ENCODE data around the gene CALHM6. TPM values are rescaled to one million over a fixed set of nuclear protein-coding genes. Genes with fewer than 3 reads are reported as not detected.

CALHM6 gene
- polyA plus RNA-seq, 1 of the 3 experiments (the other 2 are of a cell fraction), result 0.51 TPM

DNA sequence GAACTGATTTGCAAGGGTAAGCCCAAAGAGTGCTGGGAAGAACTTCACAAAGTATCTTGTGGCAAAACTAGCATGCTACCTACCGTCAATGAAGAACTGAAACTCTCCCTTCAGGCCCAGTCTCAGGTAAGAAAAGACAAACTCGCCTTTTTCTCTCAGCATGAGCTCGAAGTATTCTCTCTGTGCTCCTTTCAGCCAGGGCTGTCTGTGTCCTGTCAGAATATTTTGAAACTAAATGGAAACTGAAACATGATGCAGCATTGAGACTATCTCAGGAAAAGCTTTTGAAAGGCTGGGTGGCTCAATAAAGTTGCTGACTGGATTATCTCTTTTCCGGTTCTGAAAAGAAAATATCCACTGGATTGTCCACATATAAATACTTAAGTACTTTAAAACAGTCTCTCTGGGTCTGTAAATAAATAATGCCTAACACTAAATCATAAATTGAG lies 51.0 kb downstream of the CALHM6 start (continued):
- TF ChIP-seq, protein P1, sequence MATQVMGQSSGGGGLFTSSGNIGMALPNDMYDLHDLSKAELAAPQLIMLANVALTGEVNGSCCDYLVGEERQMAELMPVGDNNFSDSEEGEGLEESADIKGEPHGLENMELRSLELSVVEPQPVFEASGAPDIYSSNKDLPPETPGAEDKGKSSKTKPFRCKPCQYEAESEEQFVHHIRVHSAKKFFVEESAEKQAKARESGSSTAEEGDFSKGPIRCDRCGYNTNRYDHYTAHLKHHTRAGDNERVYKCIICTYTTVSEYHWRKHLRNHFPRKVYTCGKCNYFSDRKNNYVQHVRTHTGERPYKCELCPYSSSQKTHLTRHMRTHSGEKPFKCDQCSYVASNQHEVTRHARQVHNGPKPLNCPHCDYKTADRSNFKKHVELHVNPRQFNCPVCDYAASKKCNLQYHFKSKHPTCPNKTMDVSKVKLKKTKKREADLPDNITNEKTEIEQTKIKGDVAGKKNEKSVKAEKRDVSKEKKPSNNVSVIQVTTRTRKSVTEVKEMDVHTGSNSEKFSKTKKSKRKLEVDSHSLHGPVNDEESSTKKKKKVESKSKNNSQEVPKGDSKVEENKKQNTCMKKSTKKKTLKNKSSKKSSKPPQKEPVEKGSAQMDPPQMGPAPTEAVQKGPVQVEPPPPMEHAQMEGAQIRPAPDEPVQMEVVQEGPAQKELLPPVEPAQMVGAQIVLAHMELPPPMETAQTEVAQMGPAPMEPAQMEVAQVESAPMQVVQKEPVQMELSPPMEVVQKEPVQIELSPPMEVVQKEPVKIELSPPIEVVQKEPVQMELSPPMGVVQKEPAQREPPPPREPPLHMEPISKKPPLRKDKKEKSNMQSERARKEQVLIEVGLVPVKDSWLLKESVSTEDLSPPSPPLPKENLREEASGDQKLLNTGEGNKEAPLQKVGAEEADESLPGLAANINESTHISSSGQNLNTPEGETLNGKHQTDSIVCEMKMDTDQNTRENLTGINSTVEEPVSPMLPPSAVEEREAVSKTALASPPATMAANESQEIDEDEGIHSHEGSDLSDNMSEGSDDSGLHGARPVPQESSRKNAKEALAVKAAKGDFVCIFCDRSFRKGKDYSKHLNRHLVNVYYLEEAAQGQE (IDR thresholded peaks at IDR 0.05; ENCODE audit: low read depth, low read length), result no peak
- TF ChIP-seq NRF1 (IDR thresholded peaks at IDR 0.05; ENCODE audit: low read depth, low read length) (no peak), JUND (IDR thresholded peaks at IDR 0.05) (no peak), TAF1 (IDR thresholded peaks at IDR 0.05; ENCODE audit: borderline replicate concordance, low read depth, low read length) (no peak), ELF1 (IDR thresholded peaks at IDR 0.05) (no peak), FOXM1 (IDR thresholded peaks at IDR 0.05; ENCODE audit: low read depth) (no peak), RCOR1 (IDR thresholded peaks at IDR 0.05; ENCODE audit: low read length) (no peak), TEAD4 (IDR thresholded peaks at IDR 0.05; ENCODE audit: borderline replicate concordance, insufficient read depth) (no peak)
- TF ChIP-seq, protein P2, sequence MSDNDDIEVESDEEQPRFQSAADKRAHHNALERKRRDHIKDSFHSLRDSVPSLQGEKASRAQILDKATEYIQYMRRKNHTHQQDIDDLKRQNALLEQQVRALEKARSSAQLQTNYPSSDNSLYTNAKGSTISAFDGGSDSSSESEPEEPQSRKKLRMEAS (IDR thresholded peaks at IDR 0.05; ENCODE audit: low read depth), result no peak

DNA sequence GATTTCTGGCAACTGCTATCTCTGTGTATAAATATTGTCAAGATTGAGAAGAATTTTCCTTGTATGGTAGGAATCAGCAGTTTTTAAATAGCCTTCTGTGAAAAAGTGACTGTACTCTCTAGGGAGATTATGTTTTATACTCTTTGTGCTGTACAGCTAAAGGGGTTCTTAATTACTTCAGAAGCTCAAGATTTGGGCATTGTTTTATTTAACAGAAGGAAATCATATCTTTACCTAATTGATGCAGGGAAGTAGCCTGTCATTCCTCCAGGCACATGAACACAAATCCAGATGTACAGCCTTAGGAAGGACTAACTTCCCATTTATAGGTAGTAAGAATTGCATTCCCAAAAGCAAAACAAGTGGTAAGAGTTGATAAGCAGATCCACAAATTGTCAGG lies 51.6 kb downstream of the CALHM6 start:
- no peaks in the 10 kb centered on the region for H3K9me2 ChIP-seq
- DNase-seq, result no peak
- POLR2A ChIA-PET, result no interaction called here
- H4K20me1 ChIP-seq (ENCODE audit: insufficient read depth), result no peaks in the 10 kb centered on the region
- H3K4me1 ChIP-seq (ENCODE audit: control insufficient read depth in 1 of 2, insufficient read depth in 2 of 2, low read depth in 1 of 2, low read length in 1 of 2), result peaks cover 0 to 16% of the 10 kb centered on the region in 2 experiments; a peak in 3 of 4 replicates
- peak overlapping the region; percentile 9 to 53; a peak in 2 of 4 replicates for H3K4me3 ChIP-seq (ENCODE audit: low read depth in 2 of 2, low read length in 1 of 2)
- peak overlapping the region; percentile 95 for H2AFZ ChIP-seq (ENCODE audit: low read depth)
- H3K9me3 ChIP-seq, result no peaks in the 10 kb centered on the region
- no peaks in the 10 kb centered on the region for H3K27me3 ChIP-seq (ENCODE audit: insufficient read depth)
- H3K36me3 ChIP-seq (replicated peaks in 1 of 2; ENCODE audit: control insufficient read depth in 1 of 2, insufficient read depth in 2 of 2, low read length in 1 of 2), result no peaks in the 10 kb centered on the region
- CTCF ChIA-PET, result interaction anchor here (1.2 to 2.0 kb wide), 7 partner anchors 8 to 295 kb away, joined by 3 to 14 read pairs (median 5); no protein-coding TSS in a partner anchor
- H3F3A ChIP-seq (replicated peaks; ENCODE audit: insufficient read depth), result peaks cover 4% of the 10 kb centered on the region
- peak overlapping the region; percentile 85 for H3K4me2 ChIP-seq
- TF ChIP-seq NRF1 (IDR thresholded peaks at IDR 0.05; ENCODE audit: low read depth, low read length), result no peak
- TF ChIP-seq TCF12 (IDR thresholded peaks at IDR 0.05), result no peak
- no peak for TF ChIP-seq MXI1 (IDR thresholded peaks at IDR 0.05; ENCODE audit: low read depth, low read length)
- TF ChIP-seq, protein P3, sequence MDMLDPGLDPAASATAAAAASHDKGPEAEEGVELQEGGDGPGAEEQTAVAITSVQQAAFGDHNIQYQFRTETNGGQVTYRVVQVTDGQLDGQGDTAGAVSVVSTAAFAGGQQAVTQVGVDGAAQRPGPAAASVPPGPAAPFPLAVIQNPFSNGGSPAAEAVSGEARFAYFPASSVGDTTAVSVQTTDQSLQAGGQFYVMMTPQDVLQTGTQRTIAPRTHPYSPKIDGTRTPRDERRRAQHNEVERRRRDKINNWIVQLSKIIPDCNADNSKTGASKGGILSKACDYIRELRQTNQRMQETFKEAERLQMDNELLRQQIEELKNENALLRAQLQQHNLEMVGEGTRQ (IDR thresholded peaks at IDR 0.05; ENCODE audit: borderline replicate concordance, low read depth, low read length), result no peak
- no peak for TF ChIP-seq TAF1 (IDR thresholded peaks at IDR 0.05; ENCODE audit: borderline replicate concordance, low read depth, low read length)
- TF ChIP-seq, protein P4, sequence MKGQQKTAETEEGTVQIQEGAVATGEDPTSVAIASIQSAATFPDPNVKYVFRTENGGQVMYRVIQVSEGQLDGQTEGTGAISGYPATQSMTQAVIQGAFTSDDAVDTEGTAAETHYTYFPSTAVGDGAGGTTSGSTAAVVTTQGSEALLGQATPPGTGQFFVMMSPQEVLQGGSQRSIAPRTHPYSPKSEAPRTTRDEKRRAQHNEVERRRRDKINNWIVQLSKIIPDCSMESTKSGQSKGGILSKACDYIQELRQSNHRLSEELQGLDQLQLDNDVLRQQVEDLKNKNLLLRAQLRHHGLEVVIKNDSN (IDR thresholded peaks at IDR 0.05; ENCODE audit: borderline replicate concordance, low read depth), result no peak
- no peak for TF ChIP-seq EZH2phosphoT487 (IDR thresholded peaks at IDR 0.05; ENCODE audit: borderline replicate concordance, low read depth)
- TF ChIP-seq FOXJ3 (CRISPR knock-in tag; IDR thresholded peaks at IDR 0.05), result no peak
- TF ChIP-seq, protein P2 (IDR thresholded peaks at IDR 0.05; ENCODE audit: low read depth), result no peak
- no peak for TF ChIP-seq SIN3A (IDR thresholded peaks at IDR 0.05; ENCODE audit: borderline replicate concordance, low read depth, low read length)
- peak overlapping the region in 1 of 2 experiments; percentile 43; a peak in 1 of 4 replicates for H3K27ac ChIP-seq (ENCODE audit: low read depth in 2 of 2, low read length in 1 of 2)
- peak overlapping the region; percentile 55 for H3K9ac ChIP-seq
- peaks cover 6% of the 10 kb centered on the region; the same call in 1 of the 2 replicates for H3K79me2 ChIP-seq (ENCODE audit: insufficient read depth)

Other genes starting within 250 kb of the CALHM6 start
- gene TSPYL4, start 207.3 kb upstream of the CALHM6 start, polyA plus RNA-seq (2012; rRNA removed), result 29.1 and 44.5 TPM in 2 replicates
- 27.9 and 31.7 TPM in 2 replicates for gene TSPYL1, start 181.4 kb upstream of the CALHM6 start, polyA plus RNA-seq (2012; rRNA removed)
- 12.7 and 17.4 TPM in 2 replicates for gene DSE, start 90.4 kb upstream of the CALHM6 start, polyA plus RNA-seq (2012; rRNA removed)
- gene CALHM5, start 50.3 kb downstream of the CALHM6 start, polyA plus RNA-seq (2012; rRNA removed), result 0.38 and 0.55 TPM in 2 replicates
- gene TRAPPC3L, start 84.3 kb downstream of the CALHM6 start, polyA plus RNA-seq (2012; rRNA removed), result 0.03 and 0.11 TPM in 2 replicates
- gene CALHM4, start 92.4 kb downstream of the CALHM6 start, polyA plus RNA-seq (2012; rRNA removed), result not detected in 2 replicates
- 17.7 and 18.8 TPM in 2 replicates for gene RWDD1, start 110.1 kb downstream of the CALHM6 start, polyA plus RNA-seq (2012; rRNA removed)
- gene RSPH4A, start 155.1 kb downstream of the CALHM6 start, polyA plus RNA-seq (2012; rRNA removed), result 0.30 and 0.37 TPM in 2 replicates
- 5.5 and 7.1 TPM in 2 replicates for gene ZUP1, start 207.4 kb downstream of the CALHM6 start, polyA plus RNA-seq (2012; rRNA removed)
- gene KPNA5, start 219.8 kb downstream of the CALHM6 start, polyA plus RNA-seq (2012; rRNA removed), result 1.9 and 2.3 TPM in 2 replicates